GM20000 (cell line): Measurements from ENCODE around the gene C19orf25.
"Not testable (repeated sequence)": the region's sequence is repeated elsewhere in the genome, so short reads cannot be mapped to it uniquely, and the experiment has no call there.

ENCODE experiments used
- DNase-seq: peaks from one replicate; pipeline ENCODE4 v3.0.0; 2012; ENCODE audit warnings: low spot score
- CTCF ChIP-seq: IDR thresholded peaks from 2 replicates; pipeline ENCODE4 v1.5.1; 2012; ENCODE audit warnings: mild to moderate bottlenecking, control low read depth; ENCODE audit errors: extremely low read depth, missing control alignments

C19orf25 gene

GRCh38 chr19:1524287-1524971, 45.4 kb upstream of the C19orf25 start:
- TF ChIP-seq CTCF = no peak
- DNase-seq = no peak

GRCh38 chr19:1523412-1524286, 44.6 kb upstream of the C19orf25 start, which contains the start of gene PLK5:
TSS of gene PLK5 (plus strand) at chr19:1524077. CDS start at chr19:1526997, 2,920 bp downstream.
- no peak for DNase-seq
- TF ChIP-seq CTCF = no peak

GRCh38 chr19:1522838-1523237, 43.8 kb upstream of the C19orf25 start:
- TF ChIP-seq CTCF = no peak
- no peak for DNase-seq

GRCh38 chr19:1522061-1522460, 43.0 kb upstream of the C19orf25 start:
- no peak for DNase-seq
- no peak for TF ChIP-seq CTCF

GRCh38 chr19:1521636-1522035, 42.6 kb upstream of the C19orf25 start:
- DNase-seq = no peak
- TF ChIP-seq CTCF = no peak

- no peak for TF ChIP-seq CTCF
- DNase-seq = no peak
These were observed 41.3 kb upstream of the C19orf25 start for GRCh38 chr19:1520203-1520780.

- DNase-seq = not testable (repeated sequence)
These were observed 40.8 kb upstream of the C19orf25 start for GRCh38 chr19:1519802-1520201.
